RWPE2 (cell line): ENCODE results near the gene PRSS21.
A peak's percentile ranks its signal among the peaks of the same experiment; 100 is the strongest.

Experiments
- ATAC-seq: fragments of 200-7000 bp; cut with Tn5 transposase; 3 replicates; pipeline ENCODE4 v1.9.1; 2021; ENCODE audit warnings: low read depth
- DNase-seq: peaks from one replicate; pipeline ENCODE4 v3.0.0-alpha.2; 2020; ENCODE audit warnings: low spot score
- H3K27ac ChIP-seq: fragments of 450-650 bp; 2 replicates; pipeline ENCODE4 v1.5.1; 2017; ENCODE audit warnings: mild to moderate bottlenecking; ENCODE audit not compliant: poor library complexity, severe bottlenecking
- H3K27me3 ChIP-seq: fragments of 250-450 bp; sonication (Bioruptor Pico); 2 replicates; pipeline ENCODE4 v1.5.1; 2021; ENCODE audit warnings: mild to moderate bottlenecking, moderate library complexity; ENCODE audit not compliant: insufficient read depth, poor library complexity, severe bottlenecking
- H3K36me3 ChIP-seq: fragments of 250-450 bp; sonication (Bioruptor Pico); 2 replicates; pipeline ENCODE4 v1.5.1; 2020; ENCODE audit warnings: low read depth, mild to moderate bottlenecking, moderate library complexity
- H3K4me1 ChIP-seq: fragments of 250-450 bp; sonication (Bioruptor Pico); 2 replicates; pipeline ENCODE4 v1.5.1; 2021; ENCODE audit warnings: mild to moderate bottlenecking, moderate library complexity; ENCODE audit not compliant: insufficient read depth, poor library complexity, severe bottlenecking
- H3K4me3 ChIP-seq: fragments of 250-450 bp; sonication (Bioruptor Pico); 2 replicates; pipeline ENCODE4 v1.5.1; 2021; ENCODE audit warnings: mild to moderate bottlenecking, moderate library complexity; ENCODE audit not compliant: severe bottlenecking
- H3K9me3 ChIP-seq: fragments of 250-450 bp; sonication (Bioruptor Pico); 2 replicates; pipeline ENCODE4 v1.5.1; 2021; ENCODE audit warnings: mild to moderate bottlenecking, moderate library complexity; ENCODE audit not compliant: severe bottlenecking
- TF ChIP-seq, protein P1 (sequence below): fragments of 450-650 bp; IDR thresholded peaks from one replicate; pipeline ENCODE4 v1.5.1; 2017; ENCODE audit warnings: mild to moderate bottlenecking, moderate library complexity; ENCODE audit not compliant: poor library complexity, severe bottlenecking

PRSS21 gene

DNA sequence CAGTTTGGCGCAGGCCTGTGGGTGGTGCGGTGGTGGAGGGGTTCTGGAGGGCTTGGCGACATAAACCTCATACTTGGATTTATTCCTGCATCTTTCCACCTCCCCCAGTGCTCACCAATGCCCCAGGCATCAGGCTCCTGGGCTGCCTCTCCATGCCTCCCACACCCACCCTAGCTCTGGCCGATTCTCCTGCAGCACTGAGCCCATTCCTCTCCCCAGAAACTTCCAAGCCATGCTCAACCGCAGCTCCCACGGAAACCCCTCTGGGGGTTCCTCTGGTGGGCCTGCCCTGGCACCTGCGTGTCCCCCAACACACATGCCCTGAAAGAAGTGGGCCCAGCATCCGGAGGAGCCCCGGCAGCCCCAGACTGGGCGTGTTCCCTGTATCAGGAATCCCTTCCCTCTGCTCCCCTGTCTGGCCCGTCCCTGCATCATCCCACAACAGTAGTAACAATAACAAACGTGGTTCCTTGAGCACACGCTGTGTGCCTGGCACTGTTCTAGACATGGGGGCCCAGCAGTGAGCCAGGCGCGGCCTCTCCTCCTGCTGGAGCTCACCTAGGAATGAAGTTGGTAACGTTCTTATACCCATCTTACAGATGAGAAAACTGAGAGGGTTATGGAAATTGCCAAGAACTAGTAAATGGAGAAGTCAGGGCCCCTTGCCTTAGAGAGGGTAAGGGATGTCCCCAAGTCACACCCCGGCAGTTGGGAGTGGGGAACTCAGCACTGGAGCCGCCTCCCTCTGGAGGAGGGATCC, 2.3 kb downstream of the PRSS21 start:
- DNase-seq, result peak; percentile 32
- no peak for ATAC-seq

GRCh38 chr16:2819939-2820835, 3.1 kb downstream of the PRSS21 start:
- no peak overlapping the region for H3K4me3 ChIP-seq
- peak; percentile 38 for DNase-seq
- H3K36me3 ChIP-seq, result no peaks in the 10 kb centered on the region
- no peaks in the 10 kb centered on the region for H3K4me1 ChIP-seq
- no peak for ATAC-seq
- H3K27ac ChIP-seq, result no peak overlapping the region
- no peaks in the 10 kb centered on the region for H3K9me3 ChIP-seq
- no peaks in the 10 kb centered on the region for H3K27me3 ChIP-seq
- TF ChIP-seq, protein P1, sequence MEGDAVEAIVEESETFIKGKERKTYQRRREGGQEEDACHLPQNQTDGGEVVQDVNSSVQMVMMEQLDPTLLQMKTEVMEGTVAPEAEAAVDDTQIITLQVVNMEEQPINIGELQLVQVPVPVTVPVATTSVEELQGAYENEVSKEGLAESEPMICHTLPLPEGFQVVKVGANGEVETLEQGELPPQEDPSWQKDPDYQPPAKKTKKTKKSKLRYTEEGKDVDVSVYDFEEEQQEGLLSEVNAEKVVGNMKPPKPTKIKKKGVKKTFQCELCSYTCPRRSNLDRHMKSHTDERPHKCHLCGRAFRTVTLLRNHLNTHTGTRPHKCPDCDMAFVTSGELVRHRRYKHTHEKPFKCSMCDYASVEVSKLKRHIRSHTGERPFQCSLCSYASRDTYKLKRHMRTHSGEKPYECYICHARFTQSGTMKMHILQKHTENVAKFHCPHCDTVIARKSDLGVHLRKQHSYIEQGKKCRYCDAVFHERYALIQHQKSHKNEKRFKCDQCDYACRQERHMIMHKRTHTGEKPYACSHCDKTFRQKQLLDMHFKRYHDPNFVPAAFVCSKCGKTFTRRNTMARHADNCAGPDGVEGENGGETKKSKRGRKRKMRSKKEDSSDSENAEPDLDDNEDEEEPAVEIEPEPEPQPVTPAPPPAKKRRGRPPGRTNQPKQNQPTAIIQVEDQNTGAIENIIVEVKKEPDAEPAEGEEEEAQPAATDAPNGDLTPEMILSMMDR, result no peak

More for the DNA sequence above, 2.3 kb downstream of the PRSS21 start:
- H3K36me3 ChIP-seq, result no peaks in the 10 kb centered on the region
- H3K9me3 ChIP-seq, result no peaks in the 10 kb centered on the region
- no peak overlapping the region for H3K4me3 ChIP-seq
- H3K27me3 ChIP-seq, result no peaks in the 10 kb centered on the region
- no peak overlapping the region for H3K27ac ChIP-seq
- H3K4me1 ChIP-seq, result no peaks in the 10 kb centered on the region
- TF ChIP-seq, protein P1, result no peak

- ATAC-seq (no peak), DNase-seq (no peak)
- Histone ChIP-seq H3K4me3 (no peak overlapping the region), H3K27ac (no peak overlapping the region), H3K36me3 (no peaks in the 10 kb centered on the region), H3K27me3 (no peaks in the 10 kb centered on the region), H3K4me1 (no peaks in the 10 kb centered on the region), H3K9me3 (no peaks in the 10 kb centered on the region)
- TF ChIP-seq, protein P1, result no peak
Observed at GRCh38 chr16:2820836-2821486, 3.9 kb downstream of the PRSS21 start.

DNA sequence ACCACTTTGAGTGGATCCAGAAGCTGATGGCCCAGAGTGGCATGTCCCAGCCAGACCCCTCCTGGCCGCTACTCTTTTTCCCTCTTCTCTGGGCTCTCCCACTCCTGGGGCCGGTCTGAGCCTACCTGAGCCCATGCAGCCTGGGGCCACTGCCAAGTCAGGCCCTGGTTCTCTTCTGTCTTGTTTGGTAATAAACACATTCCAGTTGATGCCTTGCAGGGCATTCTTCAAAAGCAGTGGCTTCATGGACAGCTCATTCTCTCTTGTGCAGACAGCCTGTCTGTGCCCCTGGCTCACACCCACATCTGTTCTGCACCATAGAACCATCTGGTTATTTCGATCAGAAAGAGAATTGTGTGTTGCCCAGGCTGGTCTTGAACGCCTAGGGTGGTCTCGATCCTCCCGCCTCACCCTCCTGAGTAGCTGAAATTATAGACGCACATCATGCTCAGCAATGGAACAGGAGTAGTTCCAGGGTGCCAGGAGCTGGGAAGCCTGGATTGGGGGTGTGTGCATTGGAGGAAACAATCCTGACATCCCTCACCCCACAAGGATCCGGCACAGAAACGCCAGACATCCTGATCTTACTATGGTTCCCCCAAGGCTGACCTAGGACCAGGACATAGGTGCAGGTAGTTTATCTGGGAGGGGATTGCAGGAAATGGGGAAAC, 4.6 kb downstream of the PRSS21 start:
- TF ChIP-seq, protein P1, result no peak
- DNase-seq (no peak), ATAC-seq (no peak)
- H3K4me3 ChIP-seq, result no peak overlapping the region
- H3K9me3 ChIP-seq, result no peaks in the 10 kb centered on the region
- no peaks in the 10 kb centered on the region for H3K4me1 ChIP-seq
- H3K36me3 ChIP-seq, result no peaks in the 10 kb centered on the region
- H3K27ac ChIP-seq, result no peak overlapping the region
- no peaks in the 10 kb centered on the region for H3K27me3 ChIP-seq
